Vagina (tissue), 2 donors: ENCODE data around the gene NTNG1. TPM values are rescaled to one million over a fixed set of nuclear protein-coding genes. Genes with fewer than 3 reads are reported as not detected.
"Not testable (repeated sequence)": the region's sequence is repeated elsewhere in the genome, so short reads cannot be mapped to it uniquely, and the experiment has no call there.

ENCODE experiments used
- DNase-seq, 2 donors: peaks; one replicate each; pipeline ENCODE4 v3.0.0-alpha.2; 2017; ENCODE audit errors: extremely low spot score in 2 of 2
- H3K27ac ChIP-seq: fragments of 200-600 bp; sonication (generic); one replicate; pipeline ENCODE4 v1.5.1; 2019
- H3K27me3 ChIP-seq: fragments of 200-600 bp; sonication (generic); one replicate; pipeline ENCODE4 v1.5.1; 2019
- H3K36me3 ChIP-seq, 2 donors: fragments of 200-600 bp; sonication (generic); one replicate each; pipeline ENCODE4 v1.5.1; 2017 to 2019
- H3K4me1 ChIP-seq: fragments of 200-600 bp; sonication (generic); one replicate; pipeline ENCODE4 v1.5.1; 2019
- H3K4me3 ChIP-seq, 2 donors: fragments of 200-600 bp; sonication (generic); 1 replicate in 1 of 2; 2 replicates in 1 of 2; pipeline ENCODE4 v1.5.1; 2016 to 2019
- H3K9me3 ChIP-seq: fragments of 200-600 bp; sonication (generic); one replicate; pipeline ENCODE4 v1.5.1; 2019
- POLR2A ChIP-seq, 2 donors: fragments of 450-650 bp; IDR thresholded peaks; one replicate each; pipeline ENCODE4 v1.6.1; 2017; ENCODE audit warnings: antibody characterized with exemption in 2 of 2, mild to moderate bottlenecking in 2 of 2, moderate library complexity in 2 of 2
- POLR2AphosphoS5 ChIP-seq, 2 donors: sonication (generic); formaldehyde crosslinking; IDR thresholded peaks; one replicate each; pipeline ENCODE4 v1.9.0; 2017; ENCODE audit warnings: antibody characterized with exemption in 2 of 2, mild to moderate bottlenecking in 2 of 2, low read depth in 1 of 2; ENCODE audit not compliant: insufficient read depth in 1 of 2
- intact Hi-C: fragments of 100-400 bp; cut with DNase I; formaldehyde crosslinking; loops from one replicate; pipeline ENCODE4 v1.15.1; 2023
- total RNA-seq: library from RNA; depleted of rRNA; stranded (reverse); fragments of >200 nt; gene quantifications from one replicate; pipeline ENCODE4 v1.2.3, GENCODE V29; 2016
- TF ChIP-seq, protein P1 (sequence below), 3 experiments: fragments of 450-650 bp in 2 of 3; fragments of 200-600 bp in 1 of 3; sonication (generic) in 1 of 3; IDR thresholded peaks; one replicate each; pipeline ENCODE4 v1.5.1; 2017 to 2019; ENCODE audit warnings: antibody characterized with exemption in 3 of 3, mild to moderate bottlenecking in 2 of 3, moderate library complexity in 2 of 3

Gene NTNG1
- total RNA-seq, 1 donor from 2014 or later: 6.6 TPM

- Histone ChIP-seq H3K4me1 (no peaks in the 10 kb centered on the region), H3K27me3 (no peaks in the 10 kb centered on the region), H3K9me3 (no peaks in the 10 kb centered on the region), H3K27ac (no peak overlapping the region), H3K36me3 (no peaks in the 10 kb centered on the region), H3K4me3 (no peak overlapping the region)
- TF ChIP-seq, protein P1, sequence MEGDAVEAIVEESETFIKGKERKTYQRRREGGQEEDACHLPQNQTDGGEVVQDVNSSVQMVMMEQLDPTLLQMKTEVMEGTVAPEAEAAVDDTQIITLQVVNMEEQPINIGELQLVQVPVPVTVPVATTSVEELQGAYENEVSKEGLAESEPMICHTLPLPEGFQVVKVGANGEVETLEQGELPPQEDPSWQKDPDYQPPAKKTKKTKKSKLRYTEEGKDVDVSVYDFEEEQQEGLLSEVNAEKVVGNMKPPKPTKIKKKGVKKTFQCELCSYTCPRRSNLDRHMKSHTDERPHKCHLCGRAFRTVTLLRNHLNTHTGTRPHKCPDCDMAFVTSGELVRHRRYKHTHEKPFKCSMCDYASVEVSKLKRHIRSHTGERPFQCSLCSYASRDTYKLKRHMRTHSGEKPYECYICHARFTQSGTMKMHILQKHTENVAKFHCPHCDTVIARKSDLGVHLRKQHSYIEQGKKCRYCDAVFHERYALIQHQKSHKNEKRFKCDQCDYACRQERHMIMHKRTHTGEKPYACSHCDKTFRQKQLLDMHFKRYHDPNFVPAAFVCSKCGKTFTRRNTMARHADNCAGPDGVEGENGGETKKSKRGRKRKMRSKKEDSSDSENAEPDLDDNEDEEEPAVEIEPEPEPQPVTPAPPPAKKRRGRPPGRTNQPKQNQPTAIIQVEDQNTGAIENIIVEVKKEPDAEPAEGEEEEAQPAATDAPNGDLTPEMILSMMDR (IDR thresholded peaks at IDR 0.05): no peak
- TF ChIP-seq POLR2A (IDR thresholded peaks at IDR 0.05) (no peak), POLR2AphosphoS5 (IDR thresholded peaks at IDR 0.05; ENCODE audit: insufficient read depth in 1 of 2, low read depth in 1 of 2) (no peak)
- DNase-seq: no peak
- intact Hi-C loops: no loop called here
Measured at GRCh38 chr1:107229711-107230110, 88.9 kb downstream of the NTNG1 start.

DNA sequence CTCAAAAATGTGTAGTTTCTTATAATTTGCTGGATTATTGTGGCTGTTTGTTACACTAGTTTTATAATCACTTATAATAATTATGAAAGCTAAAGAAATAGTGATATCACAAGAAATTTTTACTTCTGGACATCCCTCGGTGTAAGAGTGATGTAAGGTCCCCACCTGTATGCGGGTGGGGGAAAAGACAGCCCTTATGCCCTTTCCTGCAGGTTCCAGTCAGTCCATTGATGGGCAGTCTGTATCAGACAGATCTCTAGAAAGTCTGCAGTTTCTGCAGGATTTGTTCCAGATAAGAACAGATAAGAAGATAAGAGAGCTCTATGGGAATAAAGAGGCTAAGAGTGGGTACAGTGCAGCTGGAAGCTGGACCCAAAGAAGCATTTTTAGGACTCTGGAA is 89.3 kb downstream of the NTNG1 start:
- H3K4me1 ChIP-seq: no peaks in the 10 kb centered on the region
- no peak for DNase-seq
- no peak overlapping the region for H3K27ac ChIP-seq
- H3K9me3 ChIP-seq: no peaks in the 10 kb centered on the region
- TF ChIP-seq, protein P1 (IDR thresholded peaks at IDR 0.05): no peak
- TF ChIP-seq POLR2AphosphoS5 (IDR thresholded peaks at IDR 0.05; ENCODE audit: insufficient read depth in 1 of 2, low read depth in 1 of 2) (no peak), POLR2A (IDR thresholded peaks at IDR 0.05) (no peak)
- H3K36me3 ChIP-seq: no peaks in the 10 kb centered on the region
- intact Hi-C loops: no loop called here
- no peaks in the 10 kb centered on the region for H3K27me3 ChIP-seq
- H3K4me3 ChIP-seq: no peak overlapping the region

DNA sequence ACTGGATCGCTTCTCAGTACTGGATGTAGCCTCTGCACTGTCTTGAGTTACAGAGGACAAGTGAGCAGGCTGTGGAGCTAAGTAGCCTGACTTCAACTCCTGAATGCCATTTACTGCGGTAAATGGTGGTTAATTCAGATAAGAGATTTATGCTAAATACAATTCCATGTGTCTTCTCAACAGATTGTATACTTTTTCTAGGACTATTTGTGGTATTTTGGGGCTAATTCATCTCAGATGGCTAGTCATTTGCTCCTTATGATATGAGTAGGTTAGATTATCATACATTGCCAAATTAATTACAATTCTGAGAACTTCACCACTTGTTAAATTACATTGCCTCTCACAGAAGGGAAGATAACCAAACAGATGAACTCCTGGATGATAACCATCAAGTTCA is 90.5 kb downstream of the NTNG1 start:
- TF ChIP-seq, protein P1 (IDR thresholded peaks at IDR 0.05): no peak
- TF ChIP-seq POLR2A (IDR thresholded peaks at IDR 0.05) (no peak), POLR2AphosphoS5 (IDR thresholded peaks at IDR 0.05; ENCODE audit: insufficient read depth in 1 of 2, low read depth in 1 of 2) (no peak)

DNA sequence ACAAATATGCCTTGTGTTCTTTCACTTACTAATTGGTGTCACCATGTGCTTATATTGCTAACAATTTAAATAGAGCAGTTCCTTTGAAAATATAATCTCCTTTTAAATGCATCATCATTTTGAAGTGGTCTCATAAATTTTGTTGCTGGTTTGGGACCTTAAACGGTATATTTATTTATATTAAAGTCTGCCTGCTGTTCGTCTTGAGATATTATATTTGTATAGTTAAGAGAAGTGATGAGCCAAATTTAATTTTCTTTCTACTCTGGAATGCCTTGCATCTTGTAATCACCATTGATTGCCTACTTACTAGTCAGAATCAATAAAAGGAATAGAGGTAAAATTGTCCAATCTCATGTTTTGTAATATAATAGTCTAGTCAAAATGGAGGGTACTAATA is 91.6 kb downstream of the NTNG1 start:
- TF ChIP-seq, protein P1 (IDR thresholded peaks at IDR 0.05): no peak
- TF ChIP-seq POLR2A (IDR thresholded peaks at IDR 0.05) (no peak), POLR2AphosphoS5 (IDR thresholded peaks at IDR 0.05; ENCODE audit: insufficient read depth in 1 of 2, low read depth in 1 of 2) (no peak)

More for the DNA sequence above, 90.5 kb downstream of the NTNG1 start:
- intact Hi-C loops: no loop called here
- Histone ChIP-seq H3K36me3 (no peaks in the 10 kb centered on the region), H3K27ac (no peak overlapping the region), H3K27me3 (no peaks in the 10 kb centered on the region), H3K9me3 (no peaks in the 10 kb centered on the region), H3K4me3 (no peak overlapping the region), H3K4me1 (no peaks in the 10 kb centered on the region)
- DNase-seq: no peak

GRCh38 chr1:107236760-107237159 is 95.9 kb downstream of the NTNG1 start:
- intact Hi-C loops: not testable (repeated sequence)

More for the DNA sequence above, 91.6 kb downstream of the NTNG1 start:
- Histone ChIP-seq H3K4me3 (no peak overlapping the region), H3K27me3 (no peaks in the 10 kb centered on the region), H3K4me1 (no peaks in the 10 kb centered on the region), H3K27ac (no peak overlapping the region), H3K9me3 (no peaks in the 10 kb centered on the region), H3K36me3 (no peaks in the 10 kb centered on the region)
- no peak for DNase-seq
- intact Hi-C loops: no loop called here

DNA sequence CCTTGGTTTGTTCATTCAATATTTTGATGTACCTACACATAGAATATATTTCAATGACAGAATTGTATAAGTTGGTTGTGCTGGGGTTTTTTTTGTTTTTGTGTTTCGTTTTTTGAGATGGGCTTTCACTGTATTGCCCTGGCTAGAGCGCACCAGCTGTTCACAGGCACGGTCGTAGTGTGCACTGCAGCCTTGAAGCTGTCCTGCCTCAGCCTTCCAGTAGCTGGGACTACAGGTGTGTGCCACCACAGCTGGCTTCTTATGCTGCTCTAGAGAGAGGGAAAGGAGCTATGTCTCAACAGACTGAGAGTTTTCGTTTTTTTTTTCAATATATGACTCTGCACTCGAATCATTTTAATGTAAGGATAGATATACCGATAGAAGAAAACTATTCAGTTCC is 102.6 kb downstream of the NTNG1 start:
- H3K27ac ChIP-seq: no peak overlapping the region
- TF ChIP-seq, protein P1 (IDR thresholded peaks at IDR 0.05): no peak
- TF ChIP-seq POLR2AphosphoS5 (IDR thresholded peaks at IDR 0.05; ENCODE audit: insufficient read depth in 1 of 2, low read depth in 1 of 2) (no peak), POLR2A (IDR thresholded peaks at IDR 0.05) (no peak)

More at GRCh38 chr1:107236760-107237159, 95.9 kb downstream of the NTNG1 start:
- not testable (repeated sequence) for H3K9me3 ChIP-seq, H3K27ac ChIP-seq, H3K4me3 ChIP-seq, DNase-seq, H3K4me1 ChIP-seq, H3K36me3 ChIP-seq, H3K27me3 ChIP-seq

More for the DNA sequence above, 102.6 kb downstream of the NTNG1 start:
- DNase-seq: no peak
- Histone ChIP-seq H3K4me3 (no peak overlapping the region), H3K36me3 (no peaks in the 10 kb centered on the region), H3K27me3 (no peaks in the 10 kb centered on the region), H3K9me3 (no peaks in the 10 kb centered on the region), H3K4me1 (no peaks in the 10 kb centered on the region)
- intact Hi-C loops: no loop called here
